Activated CD4-positive, CD25-positive, alpha-beta regulatory T cell (primary cell): Measurements from ENCODE around the gene MYO1D.
"Not testable (repeated sequence)": the region's sequence is repeated elsewhere in the genome, so short reads cannot be mapped to it uniquely, and the experiment has no call there.

ENCODE experiments used
- DNase-seq, 4 experiments: peaks; one replicate each; lab custom pipeline; 2025; lab: John Stamatoyannopoulos, UW

Gene MYO1D

DNA sequence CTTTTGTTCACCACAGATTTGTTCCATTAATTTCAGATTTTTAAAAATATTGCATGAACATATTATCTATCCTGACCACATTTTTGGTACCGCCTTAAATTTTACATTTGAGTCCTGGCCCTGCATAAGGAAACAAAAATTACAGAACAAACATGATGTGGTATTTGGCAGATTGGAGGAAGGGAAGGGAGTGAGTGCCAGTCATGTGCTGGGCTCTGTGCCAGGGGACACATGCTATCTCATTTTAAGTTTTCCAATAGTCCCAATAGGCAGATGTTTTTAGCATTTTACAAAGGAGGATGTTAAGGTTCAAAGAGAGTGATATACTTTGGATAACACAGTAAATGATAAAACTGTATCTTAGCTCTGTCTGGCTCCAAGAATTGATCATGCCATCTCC, 205.0 kb downstream of the MYO1D start:
- DNase-seq, result no peak

- no peak for DNase-seq
These were observed 211.9 kb downstream of the MYO1D start for GRCh38 chr17:32664936-32665583.

DNA sequence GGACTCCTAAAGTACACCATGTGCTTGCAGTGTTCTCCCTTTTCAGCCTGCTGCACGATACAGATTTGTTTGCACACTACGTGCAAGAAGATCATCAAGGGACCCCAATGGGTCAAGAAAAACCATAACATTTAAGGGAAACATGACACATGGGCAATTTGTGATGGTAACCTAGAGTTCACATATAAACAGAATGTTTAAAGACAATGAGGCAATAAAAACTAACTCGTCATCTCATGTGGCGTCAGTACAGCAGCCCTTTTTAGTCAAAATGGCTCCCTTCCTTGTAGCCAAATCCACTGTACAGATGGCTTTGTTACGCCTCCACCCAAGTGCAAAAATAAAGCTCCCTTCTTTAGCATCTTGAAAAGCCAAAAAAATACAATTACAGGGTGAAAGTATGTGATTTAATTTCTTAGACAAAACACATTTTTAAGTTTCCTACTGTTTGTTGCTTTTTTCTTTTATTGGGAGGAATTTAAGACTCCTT, 216.4 kb downstream of the MYO1D start:
- no peak for DNase-seq

DNA sequence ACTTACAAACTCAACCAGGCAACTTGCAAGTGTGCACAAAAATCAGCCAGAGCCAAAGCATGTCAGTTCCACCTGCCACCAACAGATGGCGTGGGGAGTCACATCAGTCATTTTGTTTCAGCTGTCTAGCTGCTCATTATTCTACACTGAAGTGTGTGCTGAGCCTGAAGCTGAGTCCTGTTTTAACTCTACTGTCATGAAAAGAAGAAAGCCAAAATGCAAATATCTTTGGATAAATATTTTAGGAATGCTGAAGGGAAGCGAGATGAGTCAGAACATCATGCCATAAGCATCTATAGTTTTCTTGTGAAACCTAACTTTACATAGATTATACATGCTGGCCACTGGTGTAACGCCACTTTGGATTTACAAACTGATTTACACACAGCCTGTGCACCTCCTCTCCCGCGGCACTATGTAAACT, 217.5 kb downstream of the MYO1D start:
- DNase-seq, result peak; percentile 8 to 60 (median 26)

DNA sequence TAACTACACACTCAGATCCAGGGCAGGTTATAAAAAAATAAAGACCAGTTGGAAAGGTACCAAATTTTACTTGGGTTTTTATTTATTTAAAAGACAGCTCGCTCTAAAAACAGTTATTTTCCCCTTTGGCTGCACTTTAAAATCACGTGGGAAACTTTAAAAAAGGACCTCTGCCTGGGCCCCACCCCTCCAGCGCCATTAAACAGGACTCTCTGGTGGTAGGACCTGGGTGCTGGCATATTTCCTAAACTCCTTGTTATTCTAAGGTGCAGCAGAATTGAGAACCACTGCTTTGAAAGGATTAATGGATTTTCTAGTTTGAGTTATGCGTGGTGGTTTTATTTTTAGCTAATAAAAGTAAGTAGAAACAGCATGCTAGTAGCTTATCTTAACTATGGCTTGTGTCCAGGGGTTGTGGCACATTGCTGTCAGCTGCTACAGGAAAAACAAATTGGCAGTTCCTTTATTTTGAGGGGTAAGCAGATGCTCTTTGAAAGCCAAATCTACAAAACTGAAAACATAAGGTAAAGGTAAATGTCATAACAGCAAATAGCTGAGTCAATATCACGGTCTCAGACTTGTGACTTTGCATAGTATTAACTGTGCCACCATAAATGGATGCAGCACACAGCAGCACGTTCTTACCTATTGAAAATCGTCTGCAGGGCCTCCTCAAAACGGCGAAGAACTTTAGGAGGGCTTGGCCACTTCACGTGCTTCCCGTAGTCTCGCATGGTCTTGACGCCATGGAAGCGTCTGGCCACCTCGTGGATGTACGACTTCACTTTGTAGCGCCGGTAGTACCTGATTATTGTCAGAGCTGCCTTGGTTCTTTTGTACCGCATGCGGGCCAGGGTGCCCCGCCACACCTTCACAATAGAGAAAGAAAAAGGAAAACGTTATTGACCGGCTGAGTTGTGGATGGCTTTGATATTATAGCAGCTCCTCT, 218.2 kb downstream of the MYO1D start:
- no peak for DNase-seq

- no peak for DNase-seq
These were observed 220.0 kb downstream of the MYO1D start for GRCh38 chr17:32656886-32657285.

DNA sequence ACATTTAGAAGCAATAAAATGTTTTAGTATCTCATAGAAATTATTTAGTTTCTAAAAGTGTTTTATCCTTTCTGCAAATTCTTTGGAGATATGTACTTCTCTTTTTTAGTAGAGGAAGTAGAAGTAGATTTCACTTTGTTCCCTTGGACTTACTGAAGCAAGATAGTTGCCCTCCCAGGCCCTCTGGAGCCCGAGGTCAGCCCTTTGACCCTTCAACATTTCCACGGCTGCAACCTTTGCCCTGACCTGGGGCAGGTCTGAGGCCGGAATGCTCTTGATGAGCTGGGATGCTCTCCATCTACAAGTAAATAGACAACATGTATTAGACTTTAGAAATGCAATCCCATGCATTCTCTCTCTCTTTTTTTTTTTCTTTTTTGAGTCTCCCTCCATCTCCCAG, 222.6 kb downstream of the MYO1D start:
- no peak for DNase-seq

DNA sequence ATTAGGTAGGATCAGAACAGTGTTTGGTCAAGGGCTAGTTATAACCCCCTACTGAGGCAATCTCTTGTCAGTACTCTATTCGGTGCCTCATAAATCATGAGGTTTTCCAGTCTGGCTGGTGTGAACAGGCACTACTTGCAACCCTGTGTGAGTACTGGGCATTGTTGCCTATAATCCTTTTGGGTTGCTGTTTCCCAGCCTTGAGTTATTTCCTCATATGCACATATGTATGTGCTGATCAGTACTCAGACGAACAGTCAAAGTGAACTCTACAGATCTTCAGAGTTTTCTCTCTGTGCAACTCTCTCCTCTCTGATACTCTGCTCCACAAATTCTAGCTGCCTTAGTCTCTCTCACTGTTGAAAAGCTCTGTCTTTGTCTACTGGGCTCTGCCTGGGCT, 225.8 kb downstream of the MYO1D start:
- DNase-seq, result no peak

GRCh38 chr17:32648450-32648849, 228.5 kb downstream of the MYO1D start:
- DNase-seq, result no peak

- no peak for DNase-seq
These were observed 230.0 kb downstream of the MYO1D start for GRCh38 chr17:32646941-32647340.

DNA sequence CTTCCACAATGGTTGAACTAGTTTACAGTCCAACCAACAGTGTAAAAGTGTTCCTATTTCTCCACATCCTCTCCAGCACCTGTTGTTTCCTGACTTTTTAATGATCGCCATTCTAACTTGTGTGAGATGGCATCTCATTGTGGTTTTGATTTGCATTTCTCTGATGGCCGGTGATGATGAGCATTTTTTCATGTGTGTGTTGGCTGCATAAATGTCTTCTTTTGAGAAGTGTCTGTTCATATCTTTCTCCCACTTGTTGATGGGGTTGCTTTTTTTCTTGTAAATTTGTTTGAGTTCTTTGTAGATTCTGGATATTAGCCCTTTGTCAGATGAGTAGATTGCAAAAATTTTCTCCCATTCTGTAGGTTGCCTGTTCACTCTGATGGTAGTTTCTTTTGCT, 235.4 kb downstream of the MYO1D start:
- not testable (repeated sequence) for DNase-seq

- DNase-seq, result no peak
These were observed 240.2 kb downstream of the MYO1D start for GRCh38 chr17:32636598-32637218.

- no peak for DNase-seq
These were observed 242.8 kb downstream of the MYO1D start for GRCh38 chr17:32634167-32634566.

- DNase-seq, result no peak
These were observed 245.4 kb downstream of the MYO1D start for GRCh38 chr17:32631341-32632096.

- DNase-seq, result no peak
These were observed 247.2 kb downstream of the MYO1D start for GRCh38 chr17:32629563-32630190.

- no peak for DNase-seq
These were observed 248.5 kb downstream of the MYO1D start for GRCh38 chr17:32628271-32629044.

DNA sequence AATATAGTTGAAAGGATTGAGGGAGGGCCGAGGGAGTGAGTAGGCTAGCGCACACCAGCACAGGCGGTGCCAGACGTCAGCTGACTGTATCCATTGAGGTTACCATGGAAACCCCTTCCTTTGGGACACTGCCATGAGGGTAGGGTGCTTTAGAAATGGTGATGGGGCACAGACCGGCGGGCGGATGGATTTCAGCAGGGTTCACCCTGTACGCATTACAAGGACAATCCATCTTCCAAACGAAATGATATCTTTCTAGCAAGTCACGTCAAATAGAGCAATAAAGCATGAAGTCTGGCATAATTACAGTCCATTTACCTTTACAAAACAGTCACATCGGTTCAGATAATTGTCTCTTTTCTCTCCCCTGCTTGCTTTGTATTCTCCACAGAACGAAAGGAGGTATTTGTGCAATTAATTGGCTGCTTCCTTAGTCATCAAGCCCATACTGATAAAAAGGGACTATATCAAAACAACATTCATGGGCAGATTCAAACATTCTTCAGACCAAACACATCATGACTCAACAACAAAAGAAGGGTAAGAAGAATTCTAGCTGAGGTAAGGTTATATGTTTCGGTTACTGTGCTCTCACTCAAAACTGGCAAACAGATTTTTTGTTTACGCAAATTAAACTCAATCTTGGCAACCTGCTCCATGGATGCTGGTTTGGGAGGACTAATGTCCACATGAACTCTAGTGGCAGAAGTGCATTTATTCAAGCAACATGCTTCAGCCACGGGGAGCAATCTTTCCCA, 249.5 kb downstream of the MYO1D start:
- no peak for DNase-seq

GRCh38 chr17:32626379-32626791, 250.5 kb downstream of the MYO1D start:
- DNase-seq, result no peak

- DNase-seq, result no peak
These were observed 251.0 kb downstream of the MYO1D start for GRCh38 chr17:32625971-32626370.

- no peak for DNase-seq
These were observed 253.7 kb downstream of the MYO1D start for GRCh38 chr17:32623196-32623595.
